ENCODE results near the gene ARL9. TPM values are rescaled to one million over a fixed set of nuclear protein-coding genes. Genes with fewer than 3 reads are reported as not detected.
A peak's percentile ranks its signal among the peaks of the same experiment; 100 is the strongest.

The ARL9 gene
- total and polyA plus RNA-seq, 9 of the 15 experiments (the other 6 are each of a cell fraction or from before 2014, with no cell fraction given), result 0.10 to 0.15 (median 0.11) TPM; not detected in 6

DNA sequence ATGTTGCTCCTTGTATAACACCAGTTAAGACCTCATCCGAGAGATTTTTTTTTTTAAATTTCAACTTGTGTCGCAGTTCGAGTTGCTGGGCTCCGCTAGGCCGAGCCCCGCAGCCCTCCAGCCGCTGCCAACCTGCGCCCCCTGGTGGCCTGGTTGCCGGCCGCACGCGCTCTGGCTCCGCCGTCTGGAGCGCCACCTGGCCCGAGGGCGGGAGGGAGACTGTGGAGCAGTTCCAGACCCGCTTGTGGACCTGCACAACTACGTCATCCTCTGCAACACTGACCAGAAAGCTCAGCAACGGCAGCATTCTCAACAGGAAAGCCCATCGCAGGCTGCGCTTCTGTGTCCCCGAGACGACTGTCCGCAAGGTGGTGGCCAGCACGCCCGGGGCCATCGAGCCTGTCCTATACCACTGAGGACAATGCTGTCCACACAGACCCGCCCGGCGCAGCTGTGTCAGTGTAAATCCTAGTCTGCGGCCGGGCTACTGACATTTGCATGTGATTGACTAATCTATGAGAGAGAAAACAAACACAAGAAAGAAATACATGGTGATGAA, 39.1 kb downstream of the ARL9 start (continued):
- TF ChIP-seq, protein P1, sequence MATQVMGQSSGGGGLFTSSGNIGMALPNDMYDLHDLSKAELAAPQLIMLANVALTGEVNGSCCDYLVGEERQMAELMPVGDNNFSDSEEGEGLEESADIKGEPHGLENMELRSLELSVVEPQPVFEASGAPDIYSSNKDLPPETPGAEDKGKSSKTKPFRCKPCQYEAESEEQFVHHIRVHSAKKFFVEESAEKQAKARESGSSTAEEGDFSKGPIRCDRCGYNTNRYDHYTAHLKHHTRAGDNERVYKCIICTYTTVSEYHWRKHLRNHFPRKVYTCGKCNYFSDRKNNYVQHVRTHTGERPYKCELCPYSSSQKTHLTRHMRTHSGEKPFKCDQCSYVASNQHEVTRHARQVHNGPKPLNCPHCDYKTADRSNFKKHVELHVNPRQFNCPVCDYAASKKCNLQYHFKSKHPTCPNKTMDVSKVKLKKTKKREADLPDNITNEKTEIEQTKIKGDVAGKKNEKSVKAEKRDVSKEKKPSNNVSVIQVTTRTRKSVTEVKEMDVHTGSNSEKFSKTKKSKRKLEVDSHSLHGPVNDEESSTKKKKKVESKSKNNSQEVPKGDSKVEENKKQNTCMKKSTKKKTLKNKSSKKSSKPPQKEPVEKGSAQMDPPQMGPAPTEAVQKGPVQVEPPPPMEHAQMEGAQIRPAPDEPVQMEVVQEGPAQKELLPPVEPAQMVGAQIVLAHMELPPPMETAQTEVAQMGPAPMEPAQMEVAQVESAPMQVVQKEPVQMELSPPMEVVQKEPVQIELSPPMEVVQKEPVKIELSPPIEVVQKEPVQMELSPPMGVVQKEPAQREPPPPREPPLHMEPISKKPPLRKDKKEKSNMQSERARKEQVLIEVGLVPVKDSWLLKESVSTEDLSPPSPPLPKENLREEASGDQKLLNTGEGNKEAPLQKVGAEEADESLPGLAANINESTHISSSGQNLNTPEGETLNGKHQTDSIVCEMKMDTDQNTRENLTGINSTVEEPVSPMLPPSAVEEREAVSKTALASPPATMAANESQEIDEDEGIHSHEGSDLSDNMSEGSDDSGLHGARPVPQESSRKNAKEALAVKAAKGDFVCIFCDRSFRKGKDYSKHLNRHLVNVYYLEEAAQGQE (IDR thresholded peaks at IDR 0.05; ENCODE audit: borderline replicate concordance), result peak; percentile 89
- TF ChIP-seq, protein P1 (CRISPR knock-in tag; IDR thresholded peaks at IDR 0.05; ENCODE audit: low read depth), result no peak
- TF ChIP-seq SMAD4 (CRISPR knock-in tag; conservative IDR thresholded peaks at IDR 0.05), result peak; percentile 86
- TF ChIP-seq ZFP36 (IDR thresholded peaks at IDR 0.05; ENCODE audit: low read depth, low read length, partially characterized antibody), result peak; percentile 20
- TF ChIP-seq CCNT2 (IDR thresholded peaks at IDR 0.05; ENCODE audit: borderline replicate concordance, extremely low read depth, insufficient read length, low read depth, low read length), result peak; percentile 75
- TF ChIP-seq RBFOX2 (IDR thresholded peaks at IDR 0.05; ENCODE audit: low read depth, low read length), result peak; percentile 60
- TF ChIP-seq, protein P2, sequence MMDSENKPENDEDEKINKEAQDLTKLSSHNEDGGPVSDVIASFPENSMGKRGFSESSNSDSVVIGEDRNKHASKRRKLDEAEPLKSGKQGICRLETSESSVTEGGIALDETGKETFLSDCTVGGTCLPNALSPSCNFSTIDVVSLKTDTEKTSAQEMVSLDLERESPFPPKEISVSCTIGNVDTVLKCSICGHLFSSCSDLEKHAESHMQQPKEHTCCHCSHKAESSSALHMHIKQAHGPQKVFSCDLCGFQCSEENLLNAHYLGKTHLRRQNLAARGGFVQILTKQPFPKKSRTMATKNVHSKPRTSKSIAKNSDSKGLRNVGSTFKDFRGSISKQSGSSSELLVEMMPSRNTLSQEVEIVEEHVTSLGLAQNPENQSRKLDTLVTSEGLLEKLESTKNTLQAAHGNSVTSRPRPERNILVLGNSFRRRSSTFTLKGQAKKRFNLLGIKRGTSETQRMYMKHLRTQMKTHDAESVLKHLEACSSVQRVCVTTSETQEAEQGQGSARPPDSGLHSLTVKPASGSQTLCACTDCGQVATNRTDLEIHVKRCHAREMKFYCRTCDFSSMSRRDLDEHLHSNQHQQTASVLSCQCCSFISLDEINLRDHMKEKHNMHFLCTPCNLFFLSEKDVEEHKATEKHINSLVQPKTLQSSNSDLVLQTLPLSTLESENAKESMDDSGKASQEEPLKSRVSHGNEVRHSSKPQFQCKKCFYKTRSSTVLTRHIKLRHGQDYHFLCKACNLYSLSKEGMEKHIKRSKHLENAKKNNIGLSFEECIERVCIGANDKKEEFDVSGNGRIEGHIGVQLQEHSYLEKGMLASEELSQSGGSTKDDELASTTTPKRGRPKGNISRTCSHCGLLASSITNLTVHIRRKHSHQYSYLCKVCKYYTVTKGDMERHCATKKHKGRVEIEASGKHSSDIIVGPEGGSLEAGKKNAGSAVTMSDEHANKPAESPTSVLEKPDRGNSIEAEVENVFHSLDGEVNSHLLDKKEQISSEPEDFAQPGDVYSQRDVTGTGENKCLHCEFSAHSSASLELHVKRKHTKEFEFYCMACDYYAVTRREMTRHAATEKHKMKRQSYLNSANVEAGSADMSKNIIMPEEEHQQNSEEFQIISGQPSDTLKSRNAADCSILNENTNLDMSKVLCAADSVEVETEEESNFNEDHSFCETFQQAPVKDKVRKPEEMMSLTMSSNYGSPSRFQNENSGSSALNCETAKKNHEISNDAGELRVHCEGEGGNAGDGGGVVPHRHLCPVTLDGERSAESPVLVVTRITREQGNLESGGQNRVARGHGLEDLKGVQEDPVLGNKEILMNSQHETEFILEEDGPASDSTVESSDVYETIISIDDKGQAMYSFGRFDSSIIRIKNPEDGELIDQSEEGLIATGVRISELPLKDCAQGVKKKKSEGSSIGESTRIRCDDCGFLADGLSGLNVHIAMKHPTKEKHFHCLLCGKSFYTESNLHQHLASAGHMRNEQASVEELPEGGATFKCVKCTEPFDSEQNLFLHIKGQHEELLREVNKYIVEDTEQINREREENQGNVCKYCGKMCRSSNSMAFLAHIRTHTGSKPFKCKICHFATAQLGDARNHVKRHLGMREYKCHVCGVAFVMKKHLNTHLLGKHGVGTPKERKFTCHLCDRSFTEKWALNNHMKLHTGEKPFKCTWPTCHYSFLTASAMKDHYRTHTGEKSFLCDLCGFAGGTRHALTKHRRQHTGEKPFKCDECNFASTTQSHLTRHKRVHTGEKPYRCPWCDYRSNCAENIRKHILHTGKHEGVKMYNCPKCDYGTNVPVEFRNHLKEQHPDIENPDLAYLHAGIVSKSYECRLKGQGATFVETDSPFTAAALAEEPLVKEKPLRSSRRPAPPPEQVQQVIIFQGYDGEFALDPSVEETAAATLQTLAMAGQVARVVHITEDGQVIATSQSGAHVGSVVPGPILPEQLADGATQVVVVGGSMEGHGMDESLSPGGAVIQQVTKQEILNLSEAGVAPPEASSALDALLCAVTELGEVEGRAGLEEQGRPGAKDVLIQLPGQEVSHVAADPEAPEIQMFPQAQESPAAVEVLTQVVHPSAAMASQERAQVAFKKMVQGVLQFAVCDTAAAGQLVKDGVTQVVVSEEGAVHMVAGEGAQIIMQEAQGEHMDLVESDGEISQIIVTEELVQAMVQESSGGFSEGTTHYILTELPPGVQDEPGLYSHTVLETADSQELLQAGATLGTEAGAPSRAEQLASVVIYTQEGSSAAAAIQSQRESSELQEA (IDR thresholded peaks at IDR 0.05; ENCODE audit: low read depth), result no peak
- TF ChIP-seq, protein P3, sequence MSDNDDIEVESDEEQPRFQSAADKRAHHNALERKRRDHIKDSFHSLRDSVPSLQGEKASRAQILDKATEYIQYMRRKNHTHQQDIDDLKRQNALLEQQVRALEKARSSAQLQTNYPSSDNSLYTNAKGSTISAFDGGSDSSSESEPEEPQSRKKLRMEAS (CRISPR knock-in tag; IDR thresholded peaks at IDR 0.05), result peak; percentile 96
- no peak for TF ChIP-seq KLF1 (tag; IDR thresholded peaks at IDR 0.05)

All from K562 (cell line).